HepG2 (cell line): ENCODE measurements around the gene KIF5B. TPM values are rescaled to one million over a fixed set of nuclear protein-coding genes. Genes with fewer than 3 reads are reported as not detected.

Experiments used
- EEA1 ChIP-seq: sonication (generic); formaldehyde crosslinking; IDR thresholded peaks from 2 replicates; pipeline ENCODE4 v1.5.1; 2020; ENCODE audit warnings: mild to moderate bottlenecking, missing genetic modification reagents, borderline replicate concordance
- HDAC2 ChIP-seq: sonication (generic); formaldehyde crosslinking; IDR thresholded peaks from 2 replicates; pipeline ENCODE4 v1.4.0; 2020; ENCODE audit warnings: missing genetic modification reagents
- HOXA9 ChIP-seq: sonication (generic); formaldehyde crosslinking; IDR thresholded peaks from 2 replicates; pipeline ENCODE4 v1.8.1; 2022; ENCODE audit warnings: missing genetic modification reagents, mild to moderate bottlenecking, moderate library complexity, borderline replicate concordance
- IKZF1 ChIP-seq: fragments of 450-650 bp; IDR thresholded peaks from 2 replicates; pipeline ENCODE4 v1.7.1; 2016
- KMT2A ChIP-seq: sonication (generic); formaldehyde crosslinking; IDR thresholded peaks from 2 replicates; pipeline ENCODE4 v1.4.0; 2020; ENCODE audit warnings: missing genetic modification reagents
- MTA3 ChIP-seq: sonication (generic); formaldehyde crosslinking; IDR thresholded peaks from 2 replicates; pipeline ENCODE4 v1.4.0; 2020; ENCODE audit warnings: missing genetic modification reagents
- RBFOX2 ChIP-seq: fragments of 200-400 bp; formaldehyde crosslinking; IDR thresholded peaks from 2 replicates; pipeline ENCODE4 v1.6.1; 2017; ENCODE audit warnings: low read depth, mild to moderate bottlenecking, low read length
- ZNF674 ChIP-seq: sonication (generic); formaldehyde crosslinking; IDR thresholded peaks from 2 replicates; pipeline ENCODE4 v1.5.0; 2020; ENCODE audit warnings: low read depth, mild to moderate bottlenecking, missing genetic modification reagents
- polyA plus RNA-seq, 8 experiments: library from polyadenylated mRNA; depleted of rRNA in 3 of 8; stranded (reverse) in 7 of 8; unstranded in 1 of 8; fragments of >200 nt; fragmentation: Illumina TruSeq in 4 of 8; extraction: Trizol in 4 of 8; gene quantifications; 2 replicates each; pipeline versions ENCODE4 v1.2.1 to v1.2.3, GENCODE V29; 2011 to 2016; ENCODE audit warnings: low read depth in 4 of 8, missing spikeins in 1 of 8, mixed read lengths in 1 of 8; ENCODE audit not compliant: insufficient read depth in 1 of 8
- total RNA-seq, 5 experiments: library from RNA; depleted of rRNA; stranded (reverse); fragments of >200 nt; fragmentation: Illumina TruSeq; extraction: Trizol; gene quantifications; 2 replicates each; pipeline ENCODE4 v1.2.3, GENCODE V29; 2016; ENCODE audit warnings: low read depth in 1 of 5
- TF ChIP-seq, protein P1 (sequence below): fragments of 450-650 bp; IDR thresholded peaks from 2 replicates; pipeline ENCODE4 v1.6.1; 2017; ENCODE audit warnings: mild to moderate bottlenecking
- TF ChIP-seq, protein P2 (sequence below): IDR thresholded peaks from 2 replicates; pipeline ENCODE4 v1.4.0; 2020; ENCODE audit warnings: mild to moderate bottlenecking, missing genetic modification reagents
- TF ChIP-seq, protein P3 (sequence below): fragments of 450-650 bp; IDR thresholded peaks from 2 replicates; pipeline ENCODE4 v1.6.1; 2016
- TF ChIP-seq, protein P4 (sequence below): sonication (generic); formaldehyde crosslinking; IDR thresholded peaks from 2 replicates; pipeline ENCODE4 v1.8.0; 2022; ENCODE audit warnings: missing genetic modification reagents, mild to moderate bottlenecking, moderate library complexity, borderline replicate concordance
- TF ChIP-seq, protein P5 (sequence below): sonication (generic); formaldehyde crosslinking; IDR thresholded peaks from 2 replicates; pipeline ENCODE4 v1.5.0; 2020; ENCODE audit warnings: missing genetic modification reagents

The KIF5B gene
- total and polyA plus RNA-seq, 2 of the 13 experiments (the other 11 are each of a cell fraction or from before 2014, with no cell fraction given), result 34.3 to 133 TPM

DNA sequence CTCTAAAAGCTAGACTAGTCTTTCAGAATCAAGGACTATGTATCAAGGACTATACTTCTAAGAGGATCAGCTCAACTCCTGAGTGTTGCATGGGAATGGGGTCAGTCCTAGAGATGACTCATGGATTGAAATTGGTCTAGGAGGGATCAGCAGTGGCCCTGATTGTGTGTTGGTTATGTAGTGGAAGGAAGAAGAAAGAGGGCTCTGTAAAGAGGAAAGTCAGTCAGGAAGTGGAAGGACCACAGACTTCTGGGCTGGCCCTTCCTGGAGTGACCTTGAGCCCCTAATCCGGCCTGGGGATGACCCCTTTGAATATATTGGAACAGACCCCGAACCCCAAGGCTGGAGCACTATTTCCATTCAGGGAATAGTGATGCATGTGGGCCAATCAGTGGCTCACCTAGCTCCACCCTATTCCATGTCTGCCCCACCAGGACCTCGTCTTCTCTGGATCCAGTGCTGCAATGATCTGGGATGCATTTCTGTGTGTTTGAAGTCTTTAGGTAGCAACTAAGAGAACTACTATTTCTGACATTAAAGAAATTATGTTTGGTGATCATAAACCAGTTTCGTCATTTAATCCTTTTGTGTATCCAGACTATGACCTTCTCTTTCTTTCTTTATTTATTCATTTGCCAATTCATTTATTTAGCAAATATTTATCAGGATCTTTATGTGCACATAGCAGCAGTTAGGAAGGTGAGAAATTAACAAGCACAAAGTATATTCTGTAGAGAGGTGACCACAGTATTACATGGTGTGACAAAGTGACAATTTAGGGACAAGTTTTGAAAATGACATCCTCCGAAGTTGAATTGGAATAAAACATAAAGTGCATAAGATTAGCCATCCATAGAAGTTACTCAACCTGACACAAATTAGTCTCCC lies 48.6 kb upstream of the KIF5B start (continued):
- TF ChIP-seq, protein P1, sequence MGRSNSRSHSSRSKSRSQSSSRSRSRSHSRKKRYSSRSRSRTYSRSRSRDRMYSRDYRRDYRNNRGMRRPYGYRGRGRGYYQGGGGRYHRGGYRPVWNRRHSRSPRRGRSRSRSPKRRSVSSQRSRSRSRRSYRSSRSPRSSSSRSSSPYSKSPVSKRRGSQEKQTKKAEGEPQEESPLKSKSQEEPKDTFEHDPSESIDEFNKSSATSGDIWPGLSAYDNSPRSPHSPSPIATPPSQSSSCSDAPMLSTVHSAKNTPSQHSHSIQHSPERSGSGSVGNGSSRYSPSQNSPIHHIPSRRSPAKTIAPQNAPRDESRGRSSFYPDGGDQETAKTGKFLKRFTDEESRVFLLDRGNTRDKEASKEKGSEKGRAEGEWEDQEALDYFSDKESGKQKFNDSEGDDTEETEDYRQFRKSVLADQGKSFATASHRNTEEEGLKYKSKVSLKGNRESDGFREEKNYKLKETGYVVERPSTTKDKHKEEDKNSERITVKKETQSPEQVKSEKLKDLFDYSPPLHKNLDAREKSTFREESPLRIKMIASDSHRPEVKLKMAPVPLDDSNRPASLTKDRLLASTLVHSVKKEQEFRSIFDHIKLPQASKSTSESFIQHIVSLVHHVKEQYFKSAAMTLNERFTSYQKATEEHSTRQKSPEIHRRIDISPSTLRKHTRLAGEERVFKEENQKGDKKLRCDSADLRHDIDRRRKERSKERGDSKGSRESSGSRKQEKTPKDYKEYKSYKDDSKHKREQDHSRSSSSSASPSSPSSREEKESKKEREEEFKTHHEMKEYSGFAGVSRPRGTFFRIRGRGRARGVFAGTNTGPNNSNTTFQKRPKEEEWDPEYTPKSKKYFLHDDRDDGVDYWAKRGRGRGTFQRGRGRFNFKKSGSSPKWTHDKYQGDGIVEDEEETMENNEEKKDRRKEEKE, result no peak
- no peak for TF ChIP-seq KMT2A
- TF ChIP-seq HOXA9 (CRISPR knock-in tag), result no peak
- no peak for TF ChIP-seq ZNF674
- TF ChIP-seq, protein P2, sequence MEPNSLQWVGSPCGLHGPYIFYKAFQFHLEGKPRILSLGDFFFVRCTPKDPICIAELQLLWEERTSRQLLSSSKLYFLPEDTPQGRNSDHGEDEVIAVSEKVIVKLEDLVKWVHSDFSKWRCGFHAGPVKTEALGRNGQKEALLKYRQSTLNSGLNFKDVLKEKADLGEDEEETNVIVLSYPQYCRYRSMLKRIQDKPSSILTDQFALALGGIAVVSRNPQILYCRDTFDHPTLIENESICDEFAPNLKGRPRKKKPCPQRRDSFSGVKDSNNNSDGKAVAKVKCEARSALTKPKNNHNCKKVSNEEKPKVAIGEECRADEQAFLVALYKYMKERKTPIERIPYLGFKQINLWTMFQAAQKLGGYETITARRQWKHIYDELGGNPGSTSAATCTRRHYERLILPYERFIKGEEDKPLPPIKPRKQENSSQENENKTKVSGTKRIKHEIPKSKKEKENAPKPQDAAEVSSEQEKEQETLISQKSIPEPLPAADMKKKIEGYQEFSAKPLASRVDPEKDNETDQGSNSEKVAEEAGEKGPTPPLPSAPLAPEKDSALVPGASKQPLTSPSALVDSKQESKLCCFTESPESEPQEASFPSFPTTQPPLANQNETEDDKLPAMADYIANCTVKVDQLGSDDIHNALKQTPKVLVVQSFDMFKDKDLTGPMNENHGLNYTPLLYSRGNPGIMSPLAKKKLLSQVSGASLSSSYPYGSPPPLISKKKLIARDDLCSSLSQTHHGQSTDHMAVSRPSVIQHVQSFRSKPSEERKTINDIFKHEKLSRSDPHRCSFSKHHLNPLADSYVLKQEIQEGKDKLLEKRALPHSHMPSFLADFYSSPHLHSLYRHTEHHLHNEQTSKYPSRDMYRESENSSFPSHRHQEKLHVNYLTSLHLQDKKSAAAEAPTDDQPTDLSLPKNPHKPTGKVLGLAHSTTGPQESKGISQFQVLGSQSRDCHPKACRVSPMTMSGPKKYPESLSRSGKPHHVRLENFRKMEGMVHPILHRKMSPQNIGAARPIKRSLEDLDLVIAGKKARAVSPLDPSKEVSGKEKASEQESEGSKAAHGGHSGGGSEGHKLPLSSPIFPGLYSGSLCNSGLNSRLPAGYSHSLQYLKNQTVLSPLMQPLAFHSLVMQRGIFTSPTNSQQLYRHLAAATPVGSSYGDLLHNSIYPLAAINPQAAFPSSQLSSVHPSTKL, result peak; percentile 71
- no peak for TF ChIP-seq IKZF1
- TF ChIP-seq, protein P3, sequence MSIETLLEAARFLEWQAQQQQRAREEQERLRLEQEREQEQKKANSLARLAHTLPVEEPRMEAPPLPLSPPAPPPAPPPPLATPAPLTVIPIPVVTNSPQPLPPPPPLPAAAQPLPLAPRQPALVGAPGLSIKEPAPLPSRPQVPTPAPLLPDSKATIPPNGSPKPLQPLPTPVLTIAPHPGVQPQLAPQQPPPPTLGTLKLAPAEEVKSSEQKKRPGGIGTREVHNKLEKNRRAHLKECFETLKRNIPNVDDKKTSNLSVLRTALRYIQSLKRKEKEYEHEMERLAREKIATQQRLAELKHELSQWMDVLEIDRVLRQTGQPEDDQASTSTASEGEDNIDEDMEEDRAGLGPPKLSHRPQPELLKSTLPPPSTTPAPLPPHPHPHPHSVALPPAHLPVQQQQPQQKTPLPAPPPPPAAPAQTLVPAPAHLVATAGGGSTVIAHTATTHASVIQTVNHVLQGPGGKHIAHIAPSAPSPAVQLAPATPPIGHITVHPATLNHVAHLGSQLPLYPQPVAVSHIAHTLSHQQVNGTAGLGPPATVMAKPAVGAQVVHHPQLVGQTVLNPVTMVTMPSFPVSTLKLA, result no peak
- no peak for TF ChIP-seq MTA3
- no peak; the same call in 1 of the 2 replicates for TF ChIP-seq HDAC2 (CRISPR knock-in tag)
- TF ChIP-seq, protein P4, sequence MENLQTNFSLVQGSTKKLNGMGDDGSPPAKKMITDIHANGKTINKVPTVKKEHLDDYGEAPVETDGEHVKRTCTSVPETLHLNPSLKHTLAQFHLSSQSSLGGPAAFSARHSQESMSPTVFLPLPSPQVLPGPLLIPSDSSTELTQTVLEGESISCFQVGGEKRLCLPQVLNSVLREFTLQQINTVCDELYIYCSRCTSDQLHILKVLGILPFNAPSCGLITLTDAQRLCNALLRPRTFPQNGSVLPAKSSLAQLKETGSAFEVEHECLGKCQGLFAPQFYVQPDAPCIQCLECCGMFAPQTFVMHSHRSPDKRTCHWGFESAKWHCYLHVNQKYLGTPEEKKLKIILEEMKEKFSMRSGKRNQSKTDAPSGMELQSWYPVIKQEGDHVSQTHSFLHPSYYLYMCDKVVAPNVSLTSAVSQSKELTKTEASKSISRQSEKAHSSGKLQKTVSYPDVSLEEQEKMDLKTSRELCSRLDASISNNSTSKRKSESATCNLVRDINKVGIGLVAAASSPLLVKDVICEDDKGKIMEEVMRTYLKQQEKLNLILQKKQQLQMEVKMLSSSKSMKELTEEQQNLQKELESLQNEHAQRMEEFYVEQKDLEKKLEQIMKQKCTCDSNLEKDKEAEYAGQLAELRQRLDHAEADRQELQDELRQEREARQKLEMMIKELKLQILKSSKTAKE (CRISPR knock-in tag), result no peak
- TF ChIP-seq, protein P5, sequence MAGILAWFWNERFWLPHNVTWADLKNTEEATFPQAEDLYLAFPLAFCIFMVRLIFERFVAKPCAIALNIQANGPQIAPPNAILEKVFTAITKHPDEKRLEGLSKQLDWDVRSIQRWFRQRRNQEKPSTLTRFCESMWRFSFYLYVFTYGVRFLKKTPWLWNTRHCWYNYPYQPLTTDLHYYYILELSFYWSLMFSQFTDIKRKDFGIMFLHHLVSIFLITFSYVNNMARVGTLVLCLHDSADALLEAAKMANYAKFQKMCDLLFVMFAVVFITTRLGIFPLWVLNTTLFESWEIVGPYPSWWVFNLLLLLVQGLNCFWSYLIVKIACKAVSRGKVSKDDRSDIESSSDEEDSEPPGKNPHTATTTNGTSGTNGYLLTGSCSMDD (CRISPR knock-in tag), result no peak
- TF ChIP-seq RBFOX2, result no peak
- no peak for TF ChIP-seq EEA1
